Upper lobe of right lung (tissue), 1 donor: Measurements from ENCODE around the gene ANTKMT. TPM values are rescaled to one million over a fixed set of nuclear protein-coding genes. Genes with fewer than 3 reads are reported as not detected.
A peak's percentile ranks its signal among the peaks of the same experiment; 100 is the strongest.

Experiments
- ATAC-seq: fragments of 200-7000 bp; cut with Tn5 transposase; one replicate; pipeline ENCODE4 v1.9.1; 2020; ENCODE audit warnings: mild to moderate bottlenecking, moderate library complexity
- DNase-seq: peaks from one replicate; pipeline ENCODE4 v3.0.0-alpha.2; 2020
- H3K27ac ChIP-seq: fragments of 200-600 bp; one replicate; pipeline ENCODE4 v1.8.0; 2022
- H3K27me3 ChIP-seq: fragments of 200-600 bp; one replicate; pipeline ENCODE4 v1.8.0; 2022; ENCODE audit warnings: mild to moderate bottlenecking
- H3K36me3 ChIP-seq: fragments of 200-600 bp; one replicate; pipeline ENCODE4 v1.8.0; 2022
- H3K4me1 ChIP-seq: fragments of 200-600 bp; one replicate; pipeline ENCODE4 v1.8.0; 2022
- H3K4me3 ChIP-seq: fragments of 200-600 bp; one replicate; pipeline ENCODE4 v1.8.0; 2022; ENCODE audit warnings: mild to moderate bottlenecking
- H3K9me3 ChIP-seq: fragments of 200-600 bp; one replicate; pipeline ENCODE4 v1.8.0; 2022
- CTCF ChIP-seq: fragments of 200-600 bp; IDR thresholded peaks from one replicate; pipeline ENCODE4 v1.8.0; 2022; ENCODE audit warnings: antibody characterized with exemption
- intact Hi-C: fragments of 100-400 bp; cut with DNase I; formaldehyde crosslinking; loops from one replicate; pipeline ENCODE4 v1.11.0; 2022
- total RNA-seq: library from RNA; stranded (reverse); fragmentation: NEBNext Ultra II Directional; extraction: Animal tissue kit (Norgen Biotek cat#: 25700); gene quantifications from one replicate; pipeline ENCODE4 v1.2.1, GENCODE V29; 2021
- donor health status: DM: no; HTN: yes; CAD: no; lungs with severe emphysema.

Gene ANTKMT
- total RNA-seq, 1 donor from 2014 or later: 30.5 TPM

GRCh38 chr16:674214-674881 lies 46.6 kb upstream of the ANTKMT start:
- ATAC-seq (no peak), DNase-seq (no peak)
- Histone ChIP-seq H3K4me3 (no peak overlapping the region), H3K4me1 (peaks cover 10% of the 10 kb centered on the region), H3K36me3 (peaks cover 40% of the 10 kb centered on the region), H3K9me3 (no peaks in the 10 kb centered on the region), H3K27ac (no peak overlapping the region), H3K27me3 (no peaks in the 10 kb centered on the region)
- no peak for TF ChIP-seq CTCF
- intact Hi-C loops: no loop called here

GRCh38 chr16:674968-675883 lies 45.7 kb upstream of the ANTKMT start, which contains the start of gene RHBDL1:
Gene RHBDL1 (plus strand): TSS chr16:675671. CDS start chr16:675791, 120 bp downstream.
- intact Hi-C loops: no loop called here
- TF ChIP-seq CTCF: no peak
- Histone ChIP-seq H3K36me3 (peaks cover 34% of the 10 kb centered on the region), H3K9me3 (no peaks in the 10 kb centered on the region), H3K4me1 (peaks cover 10% of the 10 kb centered on the region), H3K4me3 (peak within 1 kb of the TSS; percentile 28), H3K27me3 (no peaks in the 10 kb centered on the region), H3K27ac (no peak within 1 kb of the TSS)
- ATAC-seq: no peak
- no peak for DNase-seq

GRCh38 chr16:675884-676564 lies 44.9 kb upstream of the ANTKMT start:
- no peak overlapping the region for H3K27ac ChIP-seq
- H3K27me3 ChIP-seq: no peaks in the 10 kb centered on the region
- DNase-seq: no peak
- no peaks in the 10 kb centered on the region for H3K9me3 ChIP-seq
- peak overlapping the region; percentile 28 for H3K4me3 ChIP-seq
- peaks cover 13% of the 10 kb centered on the region for H3K4me1 ChIP-seq
- ATAC-seq: no peak
- intact Hi-C loops: no loop called here
- no peak for TF ChIP-seq CTCF
- peaks cover 26% of the 10 kb centered on the region for H3K36me3 ChIP-seq

- H3K9me3 ChIP-seq: no peaks in the 10 kb centered on the region
- H3K4me3 ChIP-seq: no peak overlapping the region
- DNase-seq (no peak), ATAC-seq (no peak)
- peaks cover 22% of the 10 kb centered on the region for H3K36me3 ChIP-seq
- no peaks in the 10 kb centered on the region for H3K27me3 ChIP-seq
- no peak overlapping the region for H3K27ac ChIP-seq
- TF ChIP-seq CTCF: no peak
- peaks cover 18% of the 10 kb centered on the region for H3K4me1 ChIP-seq
- intact Hi-C loops: no loop called here
Observed at GRCh38 chr16:676565-676902, 44.4 kb upstream of the ANTKMT start.

- no peak for ATAC-seq
- no peak overlapping the region for H3K4me3 ChIP-seq
- H3K27ac ChIP-seq: no peak overlapping the region
- no peaks in the 10 kb centered on the region for H3K9me3 ChIP-seq
- intact Hi-C loops: no loop called here
- peaks cover 22% of the 10 kb centered on the region for H3K36me3 ChIP-seq
- TF ChIP-seq CTCF: no peak
- peak; percentile 87 for DNase-seq
- H3K27me3 ChIP-seq: no peaks in the 10 kb centered on the region
- peaks cover 22% of the 10 kb centered on the region for H3K4me1 ChIP-seq
Observed at GRCh38 chr16:676913-677312, 44.0 kb upstream of the ANTKMT start.
